Peyer's patch (tissue), 4 donors: ENCODE measurements around the gene PARD3B.

Experiments
- CTCF ChIP-seq, 6 experiments: fragments of 450-650 bp in 4 of 6; fragments of 200-600 bp in 2 of 6; sonication (generic) in 1 of 6; IDR thresholded peaks; one replicate each; pipeline ENCODE4 v1.5.1; 2017 to 2019; ENCODE audit warnings: antibody characterized with exemption in 6 of 6, mild to moderate bottlenecking in 3 of 6, moderate library complexity in 1 of 6
- POLR2A ChIP-seq, 2 donors: fragments of 450-650 bp; IDR thresholded peaks; one replicate each; pipeline ENCODE4 v1.5.1; 2017; ENCODE audit warnings: antibody characterized with exemption in 2 of 2, mild to moderate bottlenecking in 2 of 2, moderate library complexity in 2 of 2

- TF ChIP-seq CTCF (IDR thresholded peaks at IDR 0.05) (no peak), POLR2A (IDR thresholded peaks at IDR 0.05) (no peak)
Observed at GRCh38 chr2:205655779-205656456, 1110.6 kb downstream of the PARD3B start.
